SU-DHL-6 (cell line): Measurements from ENCODE around the gene ZCCHC17.

ENCODE experiments used
- H2AFZ ChIP-seq: fragments of 200-600 bp; sonication (generic); 2 replicates; pipeline ENCODE4 v1.6.1; 2014; ENCODE audit warnings: low read depth, mild to moderate bottlenecking, moderate library complexity, mixed read lengths, antibody characterized with exemption, low read length; ENCODE audit not compliant: severe bottlenecking
- H3F3A ChIP-seq: fragments of 200-600 bp; shearing (Covaris generic); 2 replicates; pipeline ENCODE4 v1.6.0; 2016; ENCODE audit warnings: antibody characterized with exemption, mild to moderate bottlenecking; ENCODE audit not compliant: insufficient read depth
- H3K27ac ChIP-seq: fragments of 200-600 bp; sonication (generic); 2 replicates; pipeline ENCODE4 v1.5.1; 2016; ENCODE audit warnings: low read depth, mild to moderate bottlenecking, low read length, moderate library complexity, mixed read lengths
- H3K27me3 ChIP-seq: fragments of 200-600 bp; sonication (generic), shearing (Covaris generic); 2 replicates; pipeline ENCODE4 v1.6.0; 2014; ENCODE audit warnings: mild to moderate bottlenecking, low read length
- H3K36me3 ChIP-seq: fragments of 200-600 bp; sonication (generic); 2 replicates; pipeline ENCODE4 v1.6.1; 2014; ENCODE audit warnings: mild to moderate bottlenecking, low read length, mixed read lengths
- H3K4me2 ChIP-seq: fragments of 300-600, 200-600 bp; shearing (Covaris generic), sonication (generic); 2 replicates; pipeline ENCODE4 v1.6.0; 2014; ENCODE audit warnings: low read length, low read depth, mild to moderate bottlenecking; ENCODE audit not compliant: poor library complexity, severe bottlenecking
- H3K4me3 ChIP-seq: fragments of 200-600 bp; sonication (generic); 2 replicates; pipeline ENCODE4 v1.5.1; 2014; ENCODE audit warnings: antibody characterized with exemption, low read length, mild to moderate bottlenecking, mixed read lengths; ENCODE audit not compliant: insufficient read depth, poor library complexity, severe bottlenecking
- H3K79me2 ChIP-seq: fragments of 200-600 bp; sonication (generic); 2 replicates; pipeline ENCODE4 v1.6.1; 2014; ENCODE audit warnings: mild to moderate bottlenecking, low read length, moderate library complexity; ENCODE audit not compliant: insufficient read depth
- H3K9ac ChIP-seq: fragments of 200-600 bp; sonication (generic); 2 replicates; pipeline ENCODE4 v1.7.0; 2014; ENCODE audit warnings: mild to moderate bottlenecking, low read length
- H3K9me2 ChIP-seq: fragments of 200-600 bp; sonication (generic); replicated peaks from 2 replicates; pipeline ENCODE4 v1.6.1; 2014; ENCODE audit warnings: low read length; ENCODE audit not compliant: insufficient read depth
- H3K9me3 ChIP-seq: fragments of 200-600 bp; sonication (generic); 2 replicates; pipeline ENCODE4 v1.6.1; 2014; ENCODE audit warnings: low read length, mixed read lengths; ENCODE audit not compliant: insufficient read depth
- H4K20me1 ChIP-seq: fragments of 200-600 bp; sonication (generic); 2 replicates; pipeline ENCODE4 v1.6.1; 2014; ENCODE audit warnings: low read depth, mild to moderate bottlenecking, antibody characterized with exemption, low read length, moderate library complexity, mixed read lengths
- CTCF ChIP-seq: fragments of 200-600 bp; sonication (generic); IDR thresholded peaks from one replicate; pipeline ENCODE4 v1.5.1; 2017; ENCODE audit warnings: antibody characterized with exemption, mild to moderate bottlenecking, low read length, moderate library complexity; ENCODE audit not compliant: insufficient read depth, poor library complexity, severe bottlenecking
- EZH2phosphoT487 ChIP-seq: fragments of 200-600 bp; sonication (generic), shearing (Covaris generic); conservative IDR thresholded peaks from 2 replicates; pipeline ENCODE4 v1.6.1; 2018; ENCODE audit warnings: mild to moderate bottlenecking, antibody characterized with exemption, low read length, moderate library complexity, mixed read lengths

Gene ZCCHC17

GRCh38 chr1:31412732-31413404 lies 116.0 kb downstream of the ZCCHC17 start, which contains the start of gene SERINC2:
Gene SERINC2, plus strand, starts transcription at chr1:31413213. Its CDS starts 53 bp downstream, at chr1:31413266.
- Histone ChIP-seq H3K79me2 (no peaks in the 10 kb centered on the region), H2AFZ (peak within 1 kb of the TSS; percentile 96), H3K9me3 (no peaks in the 10 kb centered on the region), H3K4me2 (peak within 1 kb of the TSS; percentile 97), H3K36me3 (no peaks in the 10 kb centered on the region), H3K27ac (no peak within 1 kb of the TSS), H4K20me1 (no peaks in the 10 kb centered on the region), H3K27me3 (no peaks in the 10 kb centered on the region), H3K4me3 (peak within 1 kb of the TSS; percentile 72), H3K9ac (peak within 1 kb of the TSS; percentile 70), H3K9me2 (no peaks in the 10 kb centered on the region), H3F3A (no peaks in the 10 kb centered on the region)
- TF ChIP-seq CTCF, result no peak
- no peak for TF ChIP-seq EZH2phosphoT487

- H3K9me3 ChIP-seq, result no peaks in the 10 kb centered on the region
- H3K4me2 ChIP-seq, result peak overlapping the region; percentile 97
- H3K9ac ChIP-seq, result peak overlapping the region; percentile 70
- H3K79me2 ChIP-seq, result no peaks in the 10 kb centered on the region
- peak overlapping the region; percentile 96 for H2AFZ ChIP-seq
- no peaks in the 10 kb centered on the region for H3K27me3 ChIP-seq
- no peaks in the 10 kb centered on the region for H4K20me1 ChIP-seq
- peak overlapping the region; percentile 72 for H3K4me3 ChIP-seq
- no peaks in the 10 kb centered on the region for H3K9me2 ChIP-seq
- H3K27ac ChIP-seq, result no peak overlapping the region
- H3F3A ChIP-seq, result no peaks in the 10 kb centered on the region
- no peak for TF ChIP-seq CTCF
- no peaks in the 10 kb centered on the region for H3K36me3 ChIP-seq
Measured at GRCh38 chr1:31413405-31414001, 116.7 kb downstream of the ZCCHC17 start.
